GM13976 (cell line): Measurements from ENCODE around the gene TMEM52.

Experiments
- DNase-seq: peaks from one replicate; pipeline ENCODE4 v3.0.0; 2012; ENCODE audit warnings: low spot score
- in situ Hi-C: fragments of 300-500 bp; cut with MboI; formaldehyde crosslinking; loops from one replicate; pipeline ENCODE4 v1.12.0; 2022; ENCODE audit warnings: low sequenced_read_pairs, mixed read lengths, inconsistent platforms; ENCODE audit not compliant: unreplicated experiment
- TF ChIP-seq, protein P1 (sequence below): IDR thresholded peaks from 2 replicates; pipeline ENCODE4 v1.5.1; 2012; ENCODE audit warnings: borderline replicate concordance, mild to moderate bottlenecking; ENCODE audit not compliant: insufficient read depth; ENCODE audit errors: extremely low read depth, missing control alignments, control extremely low read depth

The TMEM52 gene

DNA sequence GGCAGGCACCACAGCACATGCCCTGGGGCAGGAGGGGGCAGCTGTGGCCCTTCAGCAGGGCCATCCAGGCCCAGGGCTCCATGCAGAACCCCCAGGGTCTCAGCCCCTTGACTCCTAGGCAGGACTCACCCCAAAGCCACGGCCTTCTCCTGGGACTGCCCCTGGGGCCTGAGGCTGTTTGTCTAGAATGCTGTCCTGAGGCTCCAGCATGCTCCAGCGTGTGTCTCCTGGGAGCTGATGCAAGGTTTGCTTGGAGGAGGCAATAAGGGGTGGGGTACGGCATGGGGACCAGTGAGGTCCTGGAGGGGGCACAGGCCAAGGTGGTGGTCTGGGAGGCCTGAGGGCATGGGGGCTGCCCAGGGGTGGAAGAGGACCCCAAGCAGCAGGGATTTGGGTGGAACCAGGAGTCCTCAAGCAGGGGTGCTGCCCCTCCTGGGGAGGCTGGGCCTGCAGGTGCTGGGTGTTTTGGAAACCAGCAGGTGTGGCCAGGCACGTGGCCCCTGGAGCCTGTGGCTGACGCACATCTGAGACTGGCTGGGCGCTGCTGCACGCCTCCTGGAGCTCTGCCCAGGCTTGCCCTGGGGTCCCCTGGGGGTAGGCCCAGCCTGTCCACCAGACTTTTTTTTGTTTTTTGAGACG is 11.9 kb downstream of the TMEM52 start:
- TF ChIP-seq, protein P1, sequence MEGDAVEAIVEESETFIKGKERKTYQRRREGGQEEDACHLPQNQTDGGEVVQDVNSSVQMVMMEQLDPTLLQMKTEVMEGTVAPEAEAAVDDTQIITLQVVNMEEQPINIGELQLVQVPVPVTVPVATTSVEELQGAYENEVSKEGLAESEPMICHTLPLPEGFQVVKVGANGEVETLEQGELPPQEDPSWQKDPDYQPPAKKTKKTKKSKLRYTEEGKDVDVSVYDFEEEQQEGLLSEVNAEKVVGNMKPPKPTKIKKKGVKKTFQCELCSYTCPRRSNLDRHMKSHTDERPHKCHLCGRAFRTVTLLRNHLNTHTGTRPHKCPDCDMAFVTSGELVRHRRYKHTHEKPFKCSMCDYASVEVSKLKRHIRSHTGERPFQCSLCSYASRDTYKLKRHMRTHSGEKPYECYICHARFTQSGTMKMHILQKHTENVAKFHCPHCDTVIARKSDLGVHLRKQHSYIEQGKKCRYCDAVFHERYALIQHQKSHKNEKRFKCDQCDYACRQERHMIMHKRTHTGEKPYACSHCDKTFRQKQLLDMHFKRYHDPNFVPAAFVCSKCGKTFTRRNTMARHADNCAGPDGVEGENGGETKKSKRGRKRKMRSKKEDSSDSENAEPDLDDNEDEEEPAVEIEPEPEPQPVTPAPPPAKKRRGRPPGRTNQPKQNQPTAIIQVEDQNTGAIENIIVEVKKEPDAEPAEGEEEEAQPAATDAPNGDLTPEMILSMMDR = no peak
- in situ Hi-C loops = loop anchor here (10.0 kb wide), 1 partner anchor 122 kb away; no protein-coding TSS in a partner anchor
- no peak for DNase-seq

DNA sequence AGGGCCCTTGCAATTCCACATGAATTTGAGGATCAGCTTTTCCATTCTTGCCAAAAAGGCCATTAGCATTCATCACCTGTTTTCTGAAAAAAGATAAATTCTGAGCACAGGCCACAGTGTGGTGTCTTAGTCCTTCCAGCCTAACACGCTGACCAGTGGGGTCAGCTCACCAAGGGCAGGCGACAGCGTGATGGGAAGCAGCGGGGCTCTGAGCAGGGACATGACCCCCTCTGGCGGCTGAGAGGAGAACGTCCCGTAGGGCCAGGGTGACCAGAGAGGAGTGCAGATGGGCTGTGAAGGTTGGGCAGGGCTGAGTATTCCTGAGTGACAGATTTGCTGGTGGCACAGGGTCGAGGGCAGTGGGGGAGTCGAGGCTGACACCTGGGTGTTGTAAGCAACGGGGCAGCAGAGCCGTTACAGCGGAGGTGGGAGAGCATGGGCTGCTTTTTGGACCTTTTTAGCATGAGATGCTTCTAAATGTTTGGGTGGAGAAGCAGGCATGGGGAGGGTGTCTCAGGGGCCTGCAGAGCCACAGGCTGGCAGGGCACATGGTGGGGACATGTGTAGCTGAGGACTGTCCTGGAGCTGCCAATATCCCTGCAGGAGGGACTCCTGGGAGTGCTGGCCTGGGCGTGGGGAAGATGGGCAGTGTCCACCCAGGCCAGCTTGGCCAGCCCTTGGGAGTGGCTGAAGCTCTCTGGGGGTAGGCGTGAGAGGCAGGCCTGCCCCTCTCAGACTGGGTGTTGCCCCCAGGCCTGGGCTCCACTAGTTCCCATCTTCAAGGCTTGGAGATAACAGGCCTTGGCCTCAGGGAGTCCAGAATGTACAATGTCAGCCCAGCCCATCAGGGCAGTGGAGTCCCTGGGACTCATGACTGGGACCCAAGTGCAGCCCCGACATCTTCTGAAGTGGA is 12.6 kb downstream of the TMEM52 start:
- TF ChIP-seq, protein P1 = peak; percentile 91
- in situ Hi-C loops = loop anchor here (10.0 kb wide), 1 partner anchor 122 kb away; no protein-coding TSS in a partner anchor
- peak; percentile 86 for DNase-seq

DNA sequence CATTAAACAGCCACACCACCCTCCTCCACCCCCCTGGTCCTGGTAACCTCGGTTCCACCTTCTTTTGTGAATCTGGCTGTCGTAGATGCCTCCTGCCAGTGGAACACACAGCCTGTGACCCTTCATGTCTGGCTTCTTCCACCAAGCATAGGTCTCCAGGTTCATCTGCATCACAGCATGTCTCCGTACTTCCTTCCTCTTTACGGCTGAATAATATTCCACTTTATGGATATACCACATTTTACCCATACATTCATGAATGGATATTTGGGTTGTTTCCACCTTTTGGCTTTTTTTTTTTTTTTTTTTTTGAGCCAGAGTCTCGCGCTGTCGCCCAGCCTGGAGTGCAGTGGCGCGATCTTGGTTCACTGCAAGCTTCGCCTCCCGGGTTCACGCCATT is 15.9 kb downstream of the TMEM52 start:
- TF ChIP-seq, protein P1 = no peak
- no peak for DNase-seq
- in situ Hi-C loops = loop anchor here (10.0 kb wide), 1 partner anchor 118 kb away; no protein-coding TSS in a partner anchor

DNA sequence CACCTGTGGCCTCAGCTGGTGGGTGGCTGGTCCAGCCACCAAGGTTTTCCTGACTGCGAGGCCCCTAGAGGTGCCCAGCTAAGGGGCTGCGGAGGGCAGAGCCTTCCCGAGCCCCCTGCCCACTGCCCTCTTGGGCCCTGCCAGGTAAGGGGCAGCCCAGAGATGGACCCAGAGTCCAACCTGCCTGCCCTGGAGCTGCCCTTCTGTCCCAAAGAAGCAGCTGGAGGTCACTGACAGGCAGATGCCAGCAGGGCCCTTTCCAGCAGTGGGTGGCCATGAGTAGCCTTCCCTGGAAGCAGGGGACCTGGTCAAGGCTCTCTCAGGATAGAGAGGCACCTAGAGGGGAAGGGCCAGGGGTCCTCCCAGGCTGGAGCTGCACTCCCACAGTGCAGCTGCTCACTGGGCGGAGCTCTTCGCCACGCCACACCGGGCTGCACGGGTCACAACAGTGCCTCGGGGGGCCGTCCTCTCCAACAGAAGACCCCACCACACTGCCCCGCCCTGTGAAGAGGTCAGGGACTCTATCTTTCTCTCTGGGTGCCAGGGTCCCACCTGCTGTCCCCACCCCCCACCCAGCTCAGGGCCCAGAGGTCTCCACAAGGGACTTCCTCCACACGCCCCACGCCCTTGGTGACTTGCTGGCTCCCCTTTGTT is 17.3 kb downstream of the TMEM52 start:
- DNase-seq = no peak
- in situ Hi-C loops = loop anchor here (10.0 kb wide), 1 partner anchor 117 kb away; no protein-coding TSS in a partner anchor
- TF ChIP-seq, protein P1 = no peak

DNA sequence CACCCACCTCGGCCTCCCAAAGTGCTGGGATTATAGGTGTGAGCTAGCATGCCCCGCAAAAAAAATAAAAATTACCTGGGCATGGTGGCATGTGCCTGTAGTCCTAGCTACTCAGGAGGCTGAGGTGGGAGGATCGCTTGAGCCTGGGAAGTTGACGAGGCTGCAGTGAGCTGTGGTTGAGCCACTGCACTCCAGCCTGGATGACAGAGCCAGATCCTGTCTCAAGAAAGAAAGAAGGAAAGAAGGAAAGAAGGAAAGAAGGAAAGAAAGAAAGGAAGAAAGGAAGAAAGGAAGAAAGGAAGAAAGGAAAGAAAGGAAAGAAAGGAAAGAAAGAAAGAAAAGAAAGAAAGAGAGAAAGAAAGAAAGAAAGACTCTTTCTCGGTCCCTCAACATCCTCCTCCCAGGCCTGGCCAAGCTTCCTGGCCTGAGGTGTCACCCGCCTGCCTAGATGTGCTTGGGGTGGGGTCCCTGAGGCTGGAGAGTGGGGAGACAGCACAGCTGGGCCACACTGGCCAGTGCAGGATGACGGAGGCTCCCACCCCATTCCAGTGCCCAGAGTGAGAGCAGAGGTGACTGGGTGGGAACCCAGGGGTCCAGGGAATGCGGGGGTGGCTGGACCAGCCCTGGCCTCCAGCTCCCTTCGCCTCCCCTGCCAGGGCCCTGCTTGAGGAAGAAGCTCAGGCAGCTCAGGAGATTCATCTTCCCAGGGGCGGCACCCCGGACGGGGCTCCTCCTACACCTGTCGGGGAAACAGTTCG is 18.0 kb downstream of the TMEM52 start:
- TF ChIP-seq, protein P1 = no peak
- in situ Hi-C loops = loop anchor here (10.0 kb wide), 1 partner anchor 116 kb away; no protein-coding TSS in a partner anchor
- DNase-seq = no peak
